ENCODE measurements around the gene GRIK3. TPM values are rescaled to one million over a fixed set of nuclear protein-coding genes. Genes with fewer than 3 reads are reported as not detected.

Gene GRIK3
- total RNA-seq, 1 donor from 2014 or later, result 0.27 TPM

DNA sequence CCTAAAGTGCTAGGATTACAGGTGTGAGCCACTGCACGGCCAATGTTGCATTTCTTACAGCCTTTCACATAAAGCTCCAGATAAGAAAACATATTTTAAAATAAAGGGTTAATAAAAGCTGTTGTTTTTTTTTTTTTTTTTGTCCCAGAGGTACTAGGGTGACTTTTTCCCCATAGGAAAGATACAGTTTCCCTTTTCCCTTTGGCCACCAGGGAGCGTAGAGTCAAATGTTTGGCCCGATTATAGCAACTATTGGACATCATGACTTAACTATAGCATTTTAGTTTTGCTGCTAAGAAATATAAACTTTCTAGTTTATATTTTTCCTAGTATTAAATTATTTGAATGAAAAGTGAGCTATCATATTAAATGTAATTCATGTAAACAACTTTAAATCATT lies 31.4 kb downstream of the GRIK3 start:
- intact Hi-C loops (cut with DNase I), result no loop called here
- DNase-seq (no peak), ATAC-seq (no peak)
- TF ChIP-seq, protein P1, sequence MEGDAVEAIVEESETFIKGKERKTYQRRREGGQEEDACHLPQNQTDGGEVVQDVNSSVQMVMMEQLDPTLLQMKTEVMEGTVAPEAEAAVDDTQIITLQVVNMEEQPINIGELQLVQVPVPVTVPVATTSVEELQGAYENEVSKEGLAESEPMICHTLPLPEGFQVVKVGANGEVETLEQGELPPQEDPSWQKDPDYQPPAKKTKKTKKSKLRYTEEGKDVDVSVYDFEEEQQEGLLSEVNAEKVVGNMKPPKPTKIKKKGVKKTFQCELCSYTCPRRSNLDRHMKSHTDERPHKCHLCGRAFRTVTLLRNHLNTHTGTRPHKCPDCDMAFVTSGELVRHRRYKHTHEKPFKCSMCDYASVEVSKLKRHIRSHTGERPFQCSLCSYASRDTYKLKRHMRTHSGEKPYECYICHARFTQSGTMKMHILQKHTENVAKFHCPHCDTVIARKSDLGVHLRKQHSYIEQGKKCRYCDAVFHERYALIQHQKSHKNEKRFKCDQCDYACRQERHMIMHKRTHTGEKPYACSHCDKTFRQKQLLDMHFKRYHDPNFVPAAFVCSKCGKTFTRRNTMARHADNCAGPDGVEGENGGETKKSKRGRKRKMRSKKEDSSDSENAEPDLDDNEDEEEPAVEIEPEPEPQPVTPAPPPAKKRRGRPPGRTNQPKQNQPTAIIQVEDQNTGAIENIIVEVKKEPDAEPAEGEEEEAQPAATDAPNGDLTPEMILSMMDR (IDR thresholded peaks at IDR 0.05), result no peak
- no peak overlapping the region for H3K27ac ChIP-seq
- H3K4me1 ChIP-seq, result no peaks in the 10 kb centered on the region
- H3K4me3 ChIP-seq, result no peak overlapping the region
- H3K9me3 ChIP-seq, result no peaks in the 10 kb centered on the region
- H3K36me3 ChIP-seq, result no peaks in the 10 kb centered on the region
- no peaks in the 10 kb centered on the region for H3K27me3 ChIP-seq (ENCODE audit: low read depth)

DNA sequence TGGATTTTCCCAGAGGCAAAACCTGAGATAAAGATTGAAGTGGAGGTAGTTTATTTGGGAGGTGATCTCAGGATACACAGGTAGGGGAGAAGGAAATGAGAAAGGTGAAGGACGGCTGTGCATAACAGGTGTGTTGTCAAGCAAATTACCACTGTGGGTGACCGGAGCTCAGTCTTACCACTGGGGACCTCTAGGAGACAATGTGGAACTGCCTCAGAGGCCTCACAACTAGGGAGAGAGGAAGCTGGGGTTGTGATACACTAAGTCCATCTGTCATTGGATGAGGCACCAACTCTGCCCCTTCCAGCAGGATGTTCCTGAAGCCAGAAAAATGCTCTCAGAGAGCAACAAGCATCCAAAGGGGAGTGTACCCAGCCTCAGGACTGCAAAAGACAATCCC lies 32.6 kb downstream of the GRIK3 start:
- intact Hi-C loops (cut with DNase I), result no loop called here
- H3K27ac ChIP-seq, result no peak overlapping the region
- no peaks in the 10 kb centered on the region for H3K36me3 ChIP-seq
- H3K4me3 ChIP-seq, result no peak overlapping the region
- no peak for ATAC-seq
- no peaks in the 10 kb centered on the region for H3K27me3 ChIP-seq (ENCODE audit: low read depth)
- H3K9me3 ChIP-seq, result no peaks in the 10 kb centered on the region
- DNase-seq, result no peak
- no peaks in the 10 kb centered on the region for H3K4me1 ChIP-seq
- TF ChIP-seq, protein P1 (IDR thresholded peaks at IDR 0.05), result no peak

DNA sequence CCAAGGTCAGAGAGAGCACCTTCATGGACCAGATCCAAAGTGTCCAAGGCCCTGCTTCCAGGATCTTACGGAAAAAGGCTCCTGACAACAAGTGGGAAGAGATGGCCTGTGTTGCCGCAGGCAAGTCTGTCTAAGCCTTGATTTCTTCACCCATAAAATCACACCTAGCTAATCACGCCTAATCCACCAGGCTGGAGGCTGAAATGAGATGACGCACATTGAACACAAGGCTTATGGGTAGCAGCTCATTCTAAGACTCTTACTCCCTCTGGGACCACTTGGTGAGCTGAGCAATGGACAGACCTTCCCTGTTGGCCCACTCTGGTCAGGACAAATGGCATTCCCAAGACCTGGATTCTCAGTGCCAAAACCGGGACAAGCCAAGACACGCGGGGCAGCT lies 38.2 kb downstream of the GRIK3 start:
- H3K27me3 ChIP-seq (ENCODE audit: low read depth), result no peaks in the 10 kb centered on the region
- H3K4me3 ChIP-seq, result no peak overlapping the region
- intact Hi-C loops (cut with DNase I), result no loop called here
- no peak for DNase-seq
- no peaks in the 10 kb centered on the region for H3K4me1 ChIP-seq
- no peaks in the 10 kb centered on the region for H3K36me3 ChIP-seq
- H3K9me3 ChIP-seq, result no peaks in the 10 kb centered on the region
- no peak overlapping the region for H3K27ac ChIP-seq
- no peak for ATAC-seq
- TF ChIP-seq, protein P1 (IDR thresholded peaks at IDR 0.05), result no peak

DNA sequence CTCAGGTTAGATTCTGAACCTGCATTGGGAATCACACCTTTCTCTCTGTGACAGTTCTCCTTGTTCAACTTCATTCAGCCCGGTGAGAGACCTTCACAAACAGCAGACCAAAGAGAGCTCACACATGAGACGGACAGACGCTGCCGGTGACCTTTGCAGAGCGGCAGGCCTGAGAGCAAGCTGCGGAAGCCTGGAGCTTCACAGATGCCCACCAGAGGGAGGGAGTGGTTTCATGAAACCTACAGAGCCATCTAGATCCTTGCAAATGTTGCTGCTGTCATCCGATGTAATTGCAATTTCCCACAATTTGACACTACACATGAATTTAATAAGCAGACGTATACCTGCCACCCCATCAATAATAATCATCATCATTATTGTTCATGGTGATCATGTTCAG lies 39.4 kb downstream of the GRIK3 start:
- TF ChIP-seq, protein P1 (IDR thresholded peaks at IDR 0.05), result no peak
- intact Hi-C loops (cut with DNase I), result no loop called here
- H3K27ac ChIP-seq, result no peak overlapping the region
- H3K4me3 ChIP-seq, result no peak overlapping the region
- H3K4me1 ChIP-seq, result no peaks in the 10 kb centered on the region
- DNase-seq (no peak), ATAC-seq (no peak)
- H3K36me3 ChIP-seq, result no peaks in the 10 kb centered on the region
- H3K27me3 ChIP-seq (ENCODE audit: low read depth), result no peaks in the 10 kb centered on the region
- no peaks in the 10 kb centered on the region for H3K9me3 ChIP-seq

DNA sequence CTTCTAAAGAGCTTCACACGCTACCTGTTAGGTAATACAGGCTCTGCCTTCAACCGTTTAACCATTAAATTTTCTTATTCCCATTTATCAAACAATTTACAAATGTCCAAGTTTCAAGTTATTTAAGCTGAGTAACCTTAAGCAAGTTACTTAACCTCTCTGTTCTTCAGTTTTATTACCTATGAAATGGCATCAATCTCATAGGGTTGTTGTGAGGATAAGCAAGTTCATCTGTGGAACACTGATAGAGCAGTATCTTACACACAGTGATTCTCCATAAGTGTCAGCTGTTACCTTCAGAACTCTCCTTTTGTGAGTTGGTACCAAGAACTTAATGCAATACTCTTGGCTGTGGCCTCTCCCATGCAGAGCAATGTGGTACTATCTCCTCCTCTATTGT lies 40.0 kb downstream of the GRIK3 start:
- Histone ChIP-seq H3K27ac (no peak overlapping the region), H3K27me3 (ENCODE audit: low read depth) (no peaks in the 10 kb centered on the region), H3K9me3 (no peaks in the 10 kb centered on the region), H3K36me3 (no peaks in the 10 kb centered on the region), H3K4me1 (peaks cover 4% of the 10 kb centered on the region), H3K4me3 (no peak overlapping the region)
- intact Hi-C loops (cut with DNase I), result no loop called here
- TF ChIP-seq, protein P1 (IDR thresholded peaks at IDR 0.05), result no peak
- DNase-seq, result no peak
- no peak for ATAC-seq

All from lower lobe of right lung (tissue), 2 donors.